Putamen (tissue), 1 donor: ENCODE data around the gene PLPP1.

Source experiments
- DNase-seq: peaks from one replicate; pipeline ENCODE4 v3.0.0-alpha.2; 2016; ENCODE audit warnings: low spot score

PLPP1 gene

GRCh38 chr5:55407059-55407684 is 127.6 kb downstream of the PLPP1 start:
- peak; percentile 46 for DNase-seq

- no peak for DNase-seq
Observed at GRCh38 chr5:55406292-55406691, 128.5 kb downstream of the PLPP1 start.

GRCh38 chr5:55402199-55402598 is 132.6 kb downstream of the PLPP1 start:
- no peak for DNase-seq

GRCh38 chr5:55393501-55394175 is 141.1 kb downstream of the PLPP1 start:
- DNase-seq: no peak

- no peak for DNase-seq
Observed at GRCh38 chr5:55392669-55393068, 142.1 kb downstream of the PLPP1 start.

GRCh38 chr5:55391707-55392106 is 143.1 kb downstream of the PLPP1 start:
- DNase-seq: no peak

GRCh38 chr5:55387865-55388264 is 146.9 kb downstream of the PLPP1 start:
- DNase-seq: no peak

- DNase-seq: no peak
Observed at GRCh38 chr5:55386356-55386755, 148.4 kb downstream of the PLPP1 start.

- DNase-seq: no peak
Observed at GRCh38 chr5:55385846-55386245, 148.9 kb downstream of the PLPP1 start.

- no peak for DNase-seq
Observed at GRCh38 chr5:55385227-55385626, 149.5 kb downstream of the PLPP1 start.

- DNase-seq: no peak
Observed at GRCh38 chr5:55384072-55384471, 150.7 kb downstream of the PLPP1 start.

GRCh38 chr5:55383254-55383653 is 151.5 kb downstream of the PLPP1 start:
- DNase-seq: no peak

- no peak for DNase-seq
Observed at GRCh38 chr5:55377810-55378209, 157.0 kb downstream of the PLPP1 start.
